Medulla oblongata (tissue), 1 donor: Measurements from ENCODE around the gene IFITM2.

Experiments used
- DNase-seq: peaks from one replicate; pipeline ENCODE4 v3.0.0-alpha.2; 2015; ENCODE audit errors: extremely low spot score

IFITM2 gene

DNA sequence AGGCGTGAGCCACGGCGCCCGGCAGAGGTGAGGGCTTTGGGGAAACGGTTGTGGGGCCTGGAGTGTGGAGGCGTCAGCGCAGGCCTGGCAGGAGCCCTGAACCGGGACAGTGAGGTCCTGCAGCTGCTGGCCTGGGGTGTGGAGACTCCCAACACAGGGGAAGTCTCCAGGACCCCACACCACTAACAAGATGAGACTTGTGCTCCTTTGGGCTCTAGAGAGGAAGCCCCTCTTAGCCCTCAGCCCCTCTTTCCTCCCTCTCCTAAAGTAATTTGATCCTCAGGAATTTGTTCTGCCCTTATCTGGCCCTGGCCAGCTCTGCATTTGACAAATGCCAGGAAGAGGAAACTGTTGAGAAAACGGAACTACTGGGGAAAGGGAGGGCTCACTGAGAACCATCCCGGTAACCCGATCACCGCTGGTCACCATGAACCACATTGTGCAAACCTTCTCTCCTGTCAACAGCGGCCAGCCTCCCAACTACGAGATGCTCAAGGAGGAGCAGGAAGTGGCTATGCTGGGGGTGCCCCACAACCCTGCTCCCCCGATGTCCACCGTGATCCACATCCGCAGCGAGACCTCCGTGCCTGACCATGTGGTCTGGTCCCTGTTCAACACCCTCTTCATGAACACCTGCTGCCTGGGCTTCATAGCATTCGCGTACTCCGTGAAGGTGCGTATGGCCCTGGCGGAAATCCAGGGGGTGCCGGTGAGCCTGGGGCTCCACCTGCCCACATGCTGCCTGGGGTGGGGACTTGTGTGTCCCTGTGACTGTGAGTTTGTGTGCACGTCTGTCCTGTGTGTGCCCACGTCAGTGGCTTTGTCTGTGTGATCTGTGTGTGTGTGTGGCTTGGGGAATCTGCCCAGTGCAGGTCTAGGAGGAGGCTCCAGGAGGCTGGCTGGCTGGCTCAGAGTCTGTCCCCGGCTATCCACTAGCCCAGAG lies at the start of gene IFITM2:
TSS of gene IFITM2 (plus strand) at position 51 of the 943 bp plus-strand sequence. CDS start at position 428, 377 bp downstream.
- peak; percentile 67 for DNase-seq

GRCh38 chr11:259413-259812 lies 48.2 kb upstream of the IFITM2 start:
- no peak for DNase-seq

GRCh38 chr11:261624-262023 lies 46.0 kb upstream of the IFITM2 start:
- no peak for DNase-seq

DNA sequence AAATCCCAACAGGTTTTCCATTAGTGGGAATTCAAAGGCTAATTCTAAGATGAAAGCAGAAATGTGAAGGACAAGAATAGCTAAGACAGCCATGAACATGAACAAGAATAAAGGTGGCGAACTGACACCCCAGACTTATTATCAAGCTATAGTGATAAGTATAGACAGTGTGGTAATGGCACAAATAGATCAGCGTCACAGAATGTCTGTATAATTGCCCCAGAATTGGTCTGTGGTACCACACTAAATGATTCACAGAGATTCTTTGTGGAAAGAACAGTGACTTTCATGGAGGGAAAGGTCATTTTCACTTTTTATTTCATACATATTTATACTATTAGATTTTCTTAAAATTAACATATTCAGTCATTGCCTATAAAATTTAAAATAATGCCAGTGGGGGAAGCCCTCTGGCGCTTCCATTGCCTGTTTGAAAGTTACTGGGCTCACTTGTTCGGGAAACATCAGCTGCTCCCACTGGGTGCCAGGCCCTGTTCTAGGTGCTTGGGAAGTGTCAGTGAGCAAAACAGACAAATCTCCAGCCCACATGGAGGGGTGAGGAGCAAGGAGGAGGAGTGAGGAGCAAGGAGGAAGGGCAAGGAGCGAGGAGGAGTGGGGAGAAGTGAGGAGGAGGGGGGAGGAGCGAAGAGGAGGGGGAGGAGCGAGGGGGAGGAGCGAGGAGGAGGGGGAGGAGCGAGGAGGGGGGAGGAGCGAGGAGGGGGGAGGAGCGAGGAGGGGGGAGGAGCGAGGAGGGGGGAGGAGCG lies 40.8 kb upstream of the IFITM2 start:
- no peak for DNase-seq

GRCh38 chr11:267491-267994 lies 40.1 kb upstream of the IFITM2 start:
- no peak for DNase-seq

GRCh38 chr11:268716-269145 lies 38.9 kb upstream of the IFITM2 start:
- DNase-seq, result peak; percentile 77

DNA sequence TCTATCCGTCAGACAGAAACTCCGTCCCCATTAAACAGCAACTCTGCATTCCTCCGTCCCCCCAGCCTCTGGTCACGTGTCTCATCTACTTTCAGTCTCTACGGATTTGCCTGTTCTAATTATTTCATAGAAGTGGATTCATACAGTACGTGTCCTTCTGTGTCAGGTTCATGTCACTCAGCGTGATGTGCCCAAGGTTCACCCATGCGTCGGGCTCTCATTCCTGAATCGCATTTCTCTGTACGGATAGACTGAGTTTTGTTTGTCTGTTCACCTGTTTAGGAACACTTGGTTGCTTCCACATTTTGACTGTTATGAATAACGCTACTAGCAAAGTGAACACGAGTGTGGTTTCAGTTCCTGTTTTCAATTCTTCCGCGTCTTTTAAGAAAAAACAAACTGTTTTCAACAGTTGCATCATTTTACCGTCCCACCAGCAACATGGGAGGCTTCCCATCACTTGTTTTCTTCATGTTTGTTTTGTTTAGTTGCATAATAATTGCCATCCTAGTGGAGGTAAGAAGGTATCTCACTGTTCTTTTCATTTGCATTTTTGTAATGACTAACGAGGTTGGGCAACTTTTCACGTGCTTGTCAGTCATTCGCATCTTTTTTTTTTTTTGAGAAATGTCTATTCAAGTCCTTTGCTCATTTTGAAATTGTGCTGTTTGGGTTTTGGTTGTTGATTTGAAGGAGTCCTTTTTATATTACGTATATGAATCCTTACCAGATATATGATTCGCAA lies 38.3 kb upstream of the IFITM2 start:
- DNase-seq, result peak; percentile 80

DNA sequence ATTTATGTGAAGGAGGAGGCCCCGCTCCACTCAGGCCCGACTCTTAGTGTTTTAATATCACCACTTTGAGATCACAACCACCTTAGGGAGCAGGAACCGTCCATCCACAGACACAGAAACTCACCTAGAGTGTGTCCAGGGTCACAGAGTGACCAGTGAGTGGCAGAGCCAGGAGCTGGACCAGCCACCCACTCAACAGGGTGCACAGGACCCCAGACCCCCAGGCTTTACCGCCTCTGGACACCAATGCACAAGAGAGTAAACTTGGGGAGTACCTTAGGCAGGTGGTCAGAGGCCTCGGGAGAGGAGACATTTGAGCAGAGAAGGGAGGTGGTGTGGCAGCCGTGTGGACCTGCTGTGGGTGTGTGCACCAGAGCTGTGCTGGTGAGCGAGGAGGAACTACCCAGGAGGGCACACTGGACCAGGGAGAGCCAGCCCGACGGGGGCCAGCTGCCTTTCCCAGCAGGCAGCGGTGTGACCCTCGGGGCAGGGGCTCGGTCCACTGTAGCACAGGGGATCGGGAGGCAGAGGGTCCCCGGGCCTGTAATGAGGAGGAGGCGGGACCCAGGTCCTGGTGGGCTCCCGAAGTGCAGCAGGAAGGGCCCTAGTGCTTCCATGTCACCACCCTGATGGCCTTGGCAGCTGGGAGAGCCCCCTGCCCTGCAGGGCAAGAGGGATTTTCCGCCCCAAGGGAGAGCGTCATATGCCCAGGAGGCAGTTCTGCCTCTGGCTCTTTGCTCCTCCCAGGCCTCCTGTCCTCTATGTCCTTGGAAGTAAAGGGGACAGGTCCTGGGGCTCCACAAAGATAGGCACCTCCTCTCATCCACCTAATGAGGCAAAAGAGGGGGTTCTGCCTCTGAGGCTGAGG lies 36.9 kb upstream of the IFITM2 start:
- DNase-seq, result no peak

GRCh38 chr11:271319-271715 lies 36.3 kb upstream of the IFITM2 start:
- no peak for DNase-seq

DNA sequence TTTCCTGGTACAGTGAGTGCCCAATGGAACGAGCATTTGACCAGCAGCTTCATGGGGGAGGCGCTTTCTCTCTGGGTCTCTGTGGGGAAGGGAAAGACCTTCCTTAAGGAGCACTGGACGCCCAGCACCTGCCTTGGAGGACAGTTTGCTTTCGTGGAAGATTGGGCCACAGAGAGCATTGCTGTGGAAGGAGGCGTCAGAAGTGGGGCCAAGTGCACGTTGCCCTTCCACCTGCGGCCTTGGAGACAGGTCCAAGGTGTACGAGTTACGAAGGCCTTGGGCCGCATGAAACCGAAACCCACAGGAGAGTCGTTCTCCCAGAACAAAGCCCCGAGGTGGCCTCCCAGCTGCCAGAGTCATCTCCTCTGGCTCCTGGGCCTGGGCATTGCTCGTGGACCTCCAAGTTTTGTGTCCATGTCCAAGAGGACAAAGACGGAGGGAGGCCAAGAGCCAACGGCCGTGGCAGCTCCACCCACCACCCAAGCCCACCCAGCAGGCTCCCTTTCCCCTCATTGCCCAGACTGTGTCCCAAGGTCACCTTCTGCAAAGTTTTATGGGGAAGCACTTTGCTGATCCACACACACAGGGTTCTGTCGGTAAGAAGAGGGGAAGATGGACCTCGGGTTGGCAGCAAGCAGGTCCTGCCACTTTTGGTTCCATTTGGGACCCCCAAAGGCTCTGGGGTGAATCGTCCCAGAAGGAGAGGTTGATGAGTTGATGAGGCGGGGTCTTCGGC lies 35.3 kb upstream of the IFITM2 start:
- DNase-seq, result no peak

GRCh38 chr11:272931-273198 lies 34.8 kb upstream of the IFITM2 start:
- DNase-seq, result no peak

GRCh38 chr11:276219-276618 lies 31.4 kb upstream of the IFITM2 start:
- no peak for DNase-seq

DNA sequence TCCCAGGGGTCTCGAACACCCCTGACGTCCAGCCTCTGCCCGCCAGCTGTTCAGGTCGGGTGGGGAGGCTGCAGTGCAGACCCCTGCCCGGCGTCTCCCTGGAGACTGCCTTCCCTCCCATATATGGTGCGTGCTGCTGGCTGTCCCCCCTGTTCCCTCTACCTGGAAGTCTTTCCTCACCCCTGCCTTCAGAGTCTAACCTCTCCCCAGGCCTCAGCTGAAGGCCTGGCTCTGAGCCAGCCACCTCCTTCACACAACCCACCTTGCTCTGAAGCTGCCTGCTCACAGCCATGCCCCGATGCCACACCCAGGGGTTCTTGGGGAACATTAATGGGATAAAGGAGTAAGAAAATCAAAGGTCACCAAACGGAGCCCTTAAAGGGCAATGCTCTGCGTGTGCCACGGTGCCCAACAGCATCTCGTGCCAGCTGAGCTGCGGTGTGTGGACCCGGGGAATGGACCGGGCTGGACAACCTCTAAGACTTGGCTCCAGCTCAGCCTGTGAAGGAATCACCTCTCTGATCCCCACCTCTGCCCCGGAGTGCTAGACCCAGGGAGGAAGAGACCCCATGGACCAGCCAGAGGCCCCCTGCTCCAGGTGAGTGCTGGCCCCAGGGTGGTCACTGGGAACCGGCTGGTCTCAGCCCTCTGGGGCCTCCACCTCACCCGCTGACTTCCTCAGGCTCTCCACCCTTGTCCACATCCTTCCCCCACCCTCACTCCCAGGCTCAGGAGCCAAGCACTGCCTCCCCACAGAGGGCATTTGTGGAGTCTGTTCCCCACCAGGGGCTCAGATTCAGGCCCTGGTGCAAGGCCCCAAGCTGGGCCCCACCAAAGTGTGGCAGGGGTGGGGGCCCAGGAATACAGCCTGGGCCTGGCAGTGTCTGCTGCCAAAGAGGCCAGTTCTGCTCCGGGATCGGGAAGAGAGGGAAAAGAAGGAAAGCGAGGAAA lies 29.3 kb upstream of the IFITM2 start, which contains the start of gene NLRP6:
TSS of gene NLRP6 (plus strand) at position 407 of the 951 bp plus-strand sequence. CDS start at position 570, 163 bp downstream.
- no peak for DNase-seq

GRCh38 chr11:279040-279965 lies 28.3 kb upstream of the IFITM2 start:
- no peak for DNase-seq

GRCh38 chr11:279966-280705 lies 27.5 kb upstream of the IFITM2 start:
- no peak for DNase-seq

GRCh38 chr11:280706-281485 lies 26.7 kb upstream of the IFITM2 start:
- DNase-seq, result no peak
